IMR-90 (cell line): ENCODE measurements around the gene BATF. TPM values are rescaled to one million over a fixed set of nuclear protein-coding genes. Genes with fewer than 3 reads are reported as not detected.

Experiments used
- ATAC-seq: fragments of 200-7000 bp; cut with Tn5 transposase; 2 replicates; pipeline ENCODE4 v1.9.1; 2020; ENCODE audit warnings: low read depth, mild to moderate bottlenecking, moderate library complexity
- BruUV-seq: library from RNA; stranded (reverse); fragments of 400-500 nt; replicated peaks from 2 replicates; lab custom pipeline; 2021; lab: Mats Ljungman, UMichigan
- CTCF ChIA-PET: fragments of 300-600 bp; formaldehyde crosslinking; extraction: SDS; loops from one replicate; lab custom pipeline; 2021; ENCODE audit warnings: antibody characterized with exemption; lab: Yijun Ruan, JAX
- POLR2A ChIA-PET: fragments of 300-600 bp; sonication (Branson Sonifier 250); formaldehyde crosslinking; loops from one replicate; lab custom pipeline; 2022; ENCODE audit warnings: antibody characterized with exemption; ENCODE audit not compliant: unreplicated experiment; lab: Charles Lee
- DNase-seq: peaks from one replicate; pipeline ENCODE4 v3.0.0; 2013
- H2AFZ ChIP-seq: replicated peaks from 2 replicates; pipeline ENCODE3; 2013; ENCODE audit warnings: low read length, mild to moderate bottlenecking; ENCODE audit not compliant: poor library complexity
- H2AK5ac ChIP-seq: 2 replicates; pipeline ENCODE4 v1.6.1; 2013; ENCODE audit warnings: low read depth, low read length, inconsistent platforms
- H2AK9ac ChIP-seq: replicated peaks from 2 replicates; pipeline ENCODE3; 2013; ENCODE audit warnings: mild to moderate bottlenecking, low read depth, low read length, moderate library complexity; ENCODE audit not compliant: poor library complexity
- H2BK120ac ChIP-seq: 2 replicates; pipeline ENCODE4 v1.6.1; 2013; ENCODE audit warnings: low read depth, low read length, inconsistent platforms
- H2BK15ac ChIP-seq: 3 replicates; pipeline ENCODE4 v1.6.1; 2013; ENCODE audit warnings: low read depth, low read length, inconsistent platforms
- H2BK20ac ChIP-seq: 2 replicates; pipeline ENCODE4 v1.6.1; 2013; ENCODE audit warnings: low read depth, mild to moderate bottlenecking, inconsistent platforms, low read length, moderate library complexity
- H2BK5ac ChIP-seq: 2 replicates; pipeline ENCODE4 v1.6.1; 2013; ENCODE audit warnings: mild to moderate bottlenecking, low read depth, low read length, inconsistent platforms; ENCODE audit not compliant: poor library complexity, severe bottlenecking
- H3K14ac ChIP-seq: replicated peaks from 2 replicates; pipeline ENCODE4 v1.6.1; 2013; ENCODE audit warnings: low read depth, low read length, inconsistent platforms
- H3K18ac ChIP-seq: 2 replicates; pipeline ENCODE4 v1.6.1; 2013; ENCODE audit warnings: low read depth, low read length, control low read depth
- H3K23ac ChIP-seq: 2 replicates; pipeline ENCODE4 v1.6.1; 2013; ENCODE audit warnings: low read depth, low read length, inconsistent platforms
- H3K27ac ChIP-seq: 2 replicates; pipeline ENCODE4 v1.5.1; 2013; ENCODE audit warnings: mild to moderate bottlenecking, control low read depth, low read length; ENCODE audit not compliant: insufficient read depth
- H3K27me3 ChIP-seq: 2 replicates; pipeline ENCODE4 v1.6.1; 2013; ENCODE audit warnings: low read length; ENCODE audit not compliant: control insufficient read depth, insufficient read depth
- H3K36me3 ChIP-seq: 2 replicates; pipeline ENCODE4 v1.6.1; 2013; ENCODE audit warnings: low read length, mixed read lengths; ENCODE audit not compliant: control insufficient read depth, insufficient read depth
- H3K4ac ChIP-seq: 2 replicates; pipeline ENCODE4 v1.6.1; 2013; ENCODE audit warnings: low read depth, low read length, inconsistent platforms
- H3K4me1 ChIP-seq: 2 replicates; pipeline ENCODE4 v1.6.1; 2013; ENCODE audit warnings: low read length, mixed read lengths; ENCODE audit not compliant: control insufficient read depth, insufficient read depth
- H3K4me2 ChIP-seq: 2 replicates; pipeline ENCODE4 v1.6.1; 2013; ENCODE audit warnings: low read depth, mild to moderate bottlenecking, control low read depth, low read length, moderate library complexity
- H3K4me3 ChIP-seq: 2 replicates; pipeline ENCODE4 v1.5.1; 2013; ENCODE audit warnings: low read depth, mild to moderate bottlenecking, control low read depth, low read length, moderate library complexity; ENCODE audit not compliant: insufficient read depth
- H3K56ac ChIP-seq: 2 replicates; pipeline ENCODE4 v1.6.1; 2013; ENCODE audit warnings: low read length, inconsistent platforms; ENCODE audit not compliant: insufficient read depth; ENCODE audit errors: extremely low read depth
- H3K79me1 ChIP-seq, 2 experiments: 2 replicates each; pipeline ENCODE4 v1.6.1; 2013; ENCODE audit warnings: low read length in 2 of 2, inconsistent platforms in 1 of 2, low read depth in 1 of 2
- H3K9ac ChIP-seq: 2 replicates; pipeline ENCODE4 v1.6.1; 2013; ENCODE audit warnings: low read depth, low read length, control low read depth
- H3K9me1 ChIP-seq: 2 replicates; pipeline ENCODE4 v1.6.1; 2013; ENCODE audit warnings: low read length, inconsistent platforms; ENCODE audit not compliant: insufficient read depth
- H3K9me3 ChIP-seq: 2 replicates; pipeline ENCODE4 v1.6.1; 2013; ENCODE audit warnings: low read length; ENCODE audit not compliant: control insufficient read depth, insufficient read depth
- H4K20me1 ChIP-seq: 2 replicates; pipeline ENCODE4 v1.6.1; 2013; ENCODE audit warnings: low read length, inconsistent platforms; ENCODE audit not compliant: insufficient read depth
- H4K5ac ChIP-seq: 2 replicates; pipeline ENCODE4 v1.6.1; 2013; ENCODE audit warnings: mild to moderate bottlenecking, low read depth, low read length, control low read depth
- H4K8ac ChIP-seq, 2 experiments: 2 replicates each; pipeline ENCODE4 v1.6.1; 2013; ENCODE audit warnings: low read depth in 2 of 2, low read length in 2 of 2, control low read depth in 1 of 2, inconsistent platforms in 1 of 2
- H4K91ac ChIP-seq: 2 replicates; pipeline ENCODE4 v1.6.1; 2013; ENCODE audit warnings: low read depth, low read length, inconsistent platforms; ENCODE audit not compliant: insufficient read depth
- BHLHE40 ChIP-seq: fragments of 150-350 bp; IDR thresholded peaks from 2 replicates; pipeline ENCODE4 v1.6.1; 2016; ENCODE audit warnings: mild to moderate bottlenecking, low read depth, low read length
- CEBPB ChIP-seq: IDR thresholded peaks from 2 replicates; pipeline ENCODE4 v1.6.1; 2012; ENCODE audit warnings: low read depth, low read length, improper control_type of control experiment
- MAFK ChIP-seq: IDR thresholded peaks from 2 replicates; pipeline ENCODE4 v1.6.1; 2012; ENCODE audit warnings: low read depth, low read length, improper control_type of control experiment
- MAZ ChIP-seq: IDR thresholded peaks from 2 replicates; pipeline ENCODE4 v1.6.1; 2012; ENCODE audit warnings: low read depth, mild to moderate bottlenecking, low read length, improper control_type of control experiment, moderate library complexity, borderline replicate concordance
- MXI1 ChIP-seq: IDR thresholded peaks from 2 replicates; pipeline ENCODE4 v1.6.1; 2012; ENCODE audit warnings: low read depth, mild to moderate bottlenecking, low read length, moderate library complexity, borderline replicate concordance
- POLR2A ChIP-seq: IDR thresholded peaks from 2 replicates; pipeline ENCODE4 v1.6.1; 2012; ENCODE audit warnings: mild to moderate bottlenecking, low read depth, low read length
- RCOR1 ChIP-seq: IDR thresholded peaks from 2 replicates; pipeline ENCODE4 v1.6.1; 2012; ENCODE audit warnings: mild to moderate bottlenecking, low read length, improper control_type of control experiment; ENCODE audit not compliant: insufficient replicate concordance
- SMC3 ChIP-seq: fragments of 150-350 bp; IDR thresholded peaks from 2 replicates; pipeline ENCODE4 v1.6.1; 2016; ENCODE audit warnings: low read depth, mild to moderate bottlenecking, antibody characterized with exemption, low read length, moderate library complexity
- WGBS, 2 experiments: methylation state at CpG; one replicate each; pipeline versions ENCODE4 v1.1.5 to v1.1.7; 2013; ENCODE audit warnings: missing lambda C conversion rate in 2 of 2; ENCODE audit not compliant: insufficient read length in 1 of 2; ENCODE audit errors: extremely low coverage in 2 of 2; 5-methylcytosine and 5-hydroxymethylcytosine counted together
- dilution Hi-C: fragments of 300-500 bp; cut with HindIII; formaldehyde crosslinking; loops from one replicate; pipeline ENCODE4 v1.14.3; 2018; ENCODE audit warnings: low sequenced_read_pairs; ENCODE audit not compliant: unreplicated experiment
- in situ Hi-C: fragments of 300-500 bp; cut with MboI; formaldehyde crosslinking; loops from 3 replicates; pipeline ENCODE4 v1.14.3; 2019; ENCODE audit warnings: low sequenced_read_pairs, inconsistent platforms, mixed read lengths
- intact Hi-C: fragments of 100-400 bp; cut with micrococcal nuclease; formaldehyde crosslinking; loops from 2 replicates; pipeline ENCODE4 v1.10.0; 2022
- polyA plus RNA-seq, 3 experiments: library from polyadenylated mRNA; depleted of rRNA; stranded (reverse); fragments of >200 nt; gene quantifications; 2 replicates each; pipeline ENCODE4 v1.2.3, GENCODE V29; 2012; ENCODE audit warnings: low replicate concordance in 1 of 3
- total RNA-seq: library from RNA; depleted of rRNA; stranded (reverse); fragments of >200 nt; gene quantifications from 2 replicates; pipeline ENCODE4 v1.2.3, GENCODE V29; 2012

BATF gene
- total and polyA plus RNA-seq, 2 of the 4 experiments (the other 2 are of a cell fraction) = not detected

- H4K20me1 ChIP-seq = no peaks in the 10 kb centered on the region
- H3K27me3 ChIP-seq = no peaks in the 10 kb centered on the region; the same call in 1 of the 2 replicates
- TF ChIP-seq MAZ (no peak), BHLHE40 (no peak), POLR2A (no peak), RCOR1 (no peak), MAFK (no peak), SMC3 (no peak), MXI1 (no peak), CEBPB (no peak)
- in situ Hi-C loops = no loop called here
- H3K79me1 ChIP-seq = no peaks in the 10 kb centered on the region
- H3K4me2 ChIP-seq = no peak overlapping the region
- ATAC-seq (no peak; the same call in 1 of the 2 replicates), DNase-seq (no peak)
- H2BK20ac ChIP-seq = 0 out of 2 replicates have a peak overlapping the region, but pooled peaks have one; percentile 16
- H2BK15ac ChIP-seq = no peak overlapping the region
- H3K14ac ChIP-seq = no peak overlapping the region
- H3K9me3 ChIP-seq = no peaks in the 10 kb centered on the region
- dilution Hi-C loops = no loop called here
- no peak overlapping the region for H3K23ac ChIP-seq
- H3K4ac ChIP-seq = no peak overlapping the region
- H2AK5ac ChIP-seq = 0 out of 2 replicates have a peak overlapping the region, but pooled peaks have one; percentile 70
- peak overlapping the region; percentile 57; the same call in 1 of the 2 replicates for H3K18ac ChIP-seq
- H2AK9ac ChIP-seq = no peak overlapping the region
- peaks cover 5% of the 10 kb centered on the region for H3K4me1 ChIP-seq
- H4K5ac ChIP-seq = no peak overlapping the region
- H4K8ac ChIP-seq = no peak overlapping the region
- WGBS, 2 experiments = no CpG with 5 or more reads among the region's 5 CpGs
- ChIA-PET POLR2A (interaction anchor here (0.6 kb wide), 1 partner anchor 10 kb away, joined by 8 read pairs; no protein-coding TSS in a partner anchor), CTCF (interaction anchor here (0.7 to 0.8 kb wide), 2 partner anchors 26 to 231 kb away, joined by 3 to 4 read pairs; no protein-coding TSS in a partner anchor)
- H3K9me1 ChIP-seq = peaks cover 3% of the 10 kb centered on the region
- no TSS peak for BruUV-seq
- H2BK5ac ChIP-seq = no peak overlapping the region
- no peak overlapping the region for H2BK120ac ChIP-seq
- intact Hi-C loops = no loop called here
- no peak overlapping the region for H2AFZ ChIP-seq
- no peak overlapping the region for H4K91ac ChIP-seq
- H3K56ac ChIP-seq = no peak overlapping the region
- no peak overlapping the region; the same call in 1 of the 2 replicates for H3K27ac ChIP-seq
- H3K4me3 ChIP-seq = no peak overlapping the region
- no peak overlapping the region for H3K9ac ChIP-seq
- no peaks in the 10 kb centered on the region for H3K36me3 ChIP-seq
These were observed 13.1 kb downstream of the BATF start for GRCh38 chr14:75535164-75535898.
